Measurements from ENCODE around the gene SDE2. TPM values are rescaled to one million over a fixed set of nuclear protein-coding genes. Genes with fewer than 3 reads are reported as not detected.

SDE2 gene
- total RNA-seq, 2 donors from 2014 or later = 12.9 to 19.8 TPM

DNA sequence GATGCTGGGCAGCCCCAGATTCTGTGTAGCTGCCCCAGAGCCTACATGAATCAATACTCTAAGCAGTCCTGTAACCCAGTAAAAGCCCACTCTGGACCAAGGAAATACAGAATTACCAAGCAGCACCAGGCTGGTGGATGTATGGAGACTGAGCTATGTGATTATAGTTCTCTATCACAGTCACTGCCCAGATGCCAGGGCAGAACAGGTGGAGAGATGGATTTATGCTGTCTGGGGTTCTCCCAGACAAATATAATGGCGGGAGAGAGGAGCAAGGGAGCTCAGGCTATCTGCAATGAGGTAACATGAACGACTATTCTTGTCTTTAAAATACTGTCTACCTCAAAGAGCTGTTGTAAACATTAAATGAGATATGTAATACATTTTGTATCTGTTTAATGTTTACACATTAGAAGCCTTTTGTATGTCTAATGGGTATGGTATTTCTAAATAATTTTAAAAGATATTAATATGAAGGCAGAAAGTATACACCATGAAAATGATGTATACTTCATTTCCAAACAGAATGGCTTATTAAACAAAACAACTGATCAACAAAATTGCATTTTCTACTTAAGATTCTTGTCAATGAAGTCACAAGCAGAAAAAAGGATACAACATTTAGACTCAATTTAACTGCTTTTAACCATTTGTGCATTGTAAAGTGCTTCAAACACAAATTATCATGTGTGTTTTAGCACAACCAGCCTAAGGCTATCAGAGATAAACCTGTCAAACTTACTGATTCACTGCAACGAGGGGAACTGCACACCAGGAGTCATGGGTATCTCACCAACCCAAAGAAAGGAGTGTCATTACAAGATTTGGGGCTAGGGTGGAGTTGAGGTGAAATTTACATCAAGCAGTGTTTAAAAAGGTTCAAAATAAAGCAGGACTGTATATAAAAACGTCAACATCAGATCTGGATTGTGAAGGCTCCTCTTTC lies 3.0 kb downstream of the SDE2 start:
- Histone ChIP-seq H3K27me3 (no peaks in the 10 kb centered on the region), H3K36me3 (no peaks in the 10 kb centered on the region), H3K4me1 (no peaks in the 10 kb centered on the region), H3K4me3 (no peak overlapping the region), H3K9ac (ENCODE audit: low read depth in 2 of 2, low read length in 2 of 2) (no peak overlapping the region), H3K27ac (no peak overlapping the region), H3K9me3 (no peaks in the 10 kb centered on the region)
- intact Hi-C loops (cut with DNase I) = loop anchor here (5.0 kb wide), 1 partner anchor 66 kb away; the partner anchor contains the start of gene H3-3A
- no peak for TF ChIP-seq CTCF (IDR thresholded peaks at IDR 0.05)
- no peak for DNase-seq

GRCh38 chr1:225990705-225991464 lies 8.3 kb downstream of the SDE2 start:
- H3K4me3 ChIP-seq = no peak overlapping the region
- no peaks in the 10 kb centered on the region for H3K36me3 ChIP-seq
- H3K9ac ChIP-seq (ENCODE audit: low read depth in 2 of 2, low read length in 2 of 2) = no peak overlapping the region
- no peak for DNase-seq
- H3K4me1 ChIP-seq = no peaks in the 10 kb centered on the region
- H3K27me3 ChIP-seq = no peaks in the 10 kb centered on the region
- no peak overlapping the region for H3K27ac ChIP-seq
- intact Hi-C loops (cut with DNase I) = no loop called here
- no peak for TF ChIP-seq CTCF (IDR thresholded peaks at IDR 0.05)
- H3K9me3 ChIP-seq = no peaks in the 10 kb centered on the region

GRCh38 chr1:225987491-225988316 lies 11.4 kb downstream of the SDE2 start:
- Histone ChIP-seq H3K4me3 (no peak overlapping the region), H3K27ac (no peak overlapping the region), H3K36me3 (no peaks in the 10 kb centered on the region), H3K4me1 (no peaks in the 10 kb centered on the region), H3K27me3 (no peaks in the 10 kb centered on the region), H3K9ac (ENCODE audit: low read depth in 2 of 2, low read length in 2 of 2) (no peak overlapping the region), H3K9me3 (no peaks in the 10 kb centered on the region)
- peak; percentile 66 for TF ChIP-seq CTCF (IDR thresholded peaks at IDR 0.05)
- intact Hi-C loops (cut with DNase I) = no loop called here
- DNase-seq = no peak

- Histone ChIP-seq H3K27ac (no peak overlapping the region), H3K9ac (ENCODE audit: low read depth in 2 of 2, low read length in 2 of 2) (no peak overlapping the region), H3K36me3 (no peaks in the 10 kb centered on the region), H3K9me3 (no peaks in the 10 kb centered on the region), H3K4me3 (no peak overlapping the region), H3K27me3 (no peaks in the 10 kb centered on the region), H3K4me1 (peaks cover 5% of the 10 kb centered on the region)
- no peak for TF ChIP-seq CTCF (IDR thresholded peaks at IDR 0.05)
- no peak for DNase-seq
- intact Hi-C loops (cut with DNase I) = no loop called here
These were observed 17.4 kb downstream of the SDE2 start for GRCh38 chr1:225981714-225982113.
